CD14-positive monocyte (primary cell): ENCODE results near the gene PRC1. TPM values are rescaled to one million over a fixed set of nuclear protein-coding genes. Genes with fewer than 3 reads are reported as not detected.
A peak's percentile ranks its signal among the peaks of the same experiment; 100 is the strongest.
"Not testable (repeated sequence)": the region's sequence is repeated elsewhere in the genome, so short reads cannot be mapped to it uniquely, and the experiment has no call there.

ENCODE experiments used
- DNase-seq, 3 donors: peaks; one replicate each; pipeline ENCODE4 v3.0.0-alpha.2; 2011 to 2022
- H2AFZ ChIP-seq: 2 replicates; pipeline ENCODE4 v1.6.0; 2012; ENCODE audit warnings: mild to moderate bottlenecking, low read depth, low read length, inconsistent platforms; ENCODE audit not compliant: insufficient read depth, poor library complexity, severe bottlenecking
- H3K27ac ChIP-seq, 2 donors: 1 replicate in 1 of 2; 2 replicates in 1 of 2; pipeline ENCODE4 v1.5.1; 2012 to 2013; ENCODE audit warnings: low read length in 2 of 2, control low read depth in 1 of 2, inconsistent platforms in 1 of 2, low read depth in 1 of 2, mild to moderate bottlenecking in 1 of 2
- H3K27me3 ChIP-seq, 2 donors: one replicate each; pipeline versions ENCODE4 v1.6.0 to v1.6.1; 2011 to 2013; ENCODE audit warnings: low read length in 2 of 2; ENCODE audit not compliant: control insufficient read depth in 2 of 2, insufficient read depth in 2 of 2
- H3K36me3 ChIP-seq, 2 donors: replicated peaks in 1 of 2; 1 replicate in 1 of 2; 2 replicates in 1 of 2; pipeline versions ENCODE4 v1.5.1 to v1.6.1; 2012 to 2013; ENCODE audit warnings: low read length in 2 of 2, control low read depth in 1 of 2, inconsistent platforms in 1 of 2, mild to moderate bottlenecking in 1 of 2; ENCODE audit not compliant: insufficient read depth in 2 of 2, control insufficient read depth in 1 of 2
- H3K4me1 ChIP-seq, 2 donors: 1 replicate in 1 of 2; 2 replicates in 1 of 2; pipeline versions ENCODE4 v1.5.1 to v1.6.1; 2012 to 2013; ENCODE audit warnings: low read length in 2 of 2, control low read depth in 1 of 2, inconsistent platforms in 1 of 2, mild to moderate bottlenecking in 1 of 2, moderate library complexity in 1 of 2; ENCODE audit not compliant: insufficient read depth in 2 of 2, control insufficient read depth in 1 of 2
- H3K4me2 ChIP-seq: replicated peaks from 2 replicates; pipeline ENCODE3; 2012; ENCODE audit warnings: low read length, moderate library complexity, mild to moderate bottlenecking; ENCODE audit not compliant: poor library complexity, severe bottlenecking; ENCODE audit errors: extremely low read depth
- H3K4me3 ChIP-seq, 3 experiments: fragments of 200-600 bp in 1 of 3; sonication (generic) in 1 of 3; replicated peaks in 1 of 3; 1 replicate in 2 of 3; 2 replicates in 1 of 3; pipeline ENCODE4 v1.5.1; 2011 to 2013; ENCODE audit warnings: low read length in 3 of 3, mild to moderate bottlenecking in 3 of 3, control low read depth in 2 of 3, low read depth in 2 of 3, inconsistent platforms in 1 of 3, moderate library complexity in 1 of 3
- H3K79me2 ChIP-seq: 2 replicates; pipeline ENCODE4 v1.6.0; 2012; ENCODE audit warnings: mild to moderate bottlenecking, control low read depth, inconsistent platforms, low read length, moderate library complexity; ENCODE audit not compliant: insufficient read depth
- H3K9ac ChIP-seq: 2 replicates; pipeline ENCODE4 v1.6.0; 2017; ENCODE audit warnings: low read length, mild to moderate bottlenecking; ENCODE audit not compliant: insufficient read depth, poor library complexity, severe bottlenecking
- H3K9me3 ChIP-seq, 2 donors: replicated peaks in 1 of 2; 1 replicate in 1 of 2; 2 replicates in 1 of 2; pipeline versions ENCODE4 v1.5.1 to v1.6.1; 2012 to 2013; ENCODE audit warnings: low read length in 2 of 2, control low read depth in 1 of 2; ENCODE audit not compliant: control insufficient read depth in 1 of 2, insufficient read depth in 1 of 2
- H4K20me1 ChIP-seq: 2 replicates; pipeline ENCODE4 v1.6.0; 2012; ENCODE audit warnings: mild to moderate bottlenecking, low read length, control low read depth, moderate library complexity; ENCODE audit not compliant: insufficient read depth
- H3K27ac Mint-ChIP-seq, 7 donors: one replicate each; pipeline ENCODE4 v1.8.0; 2020; ENCODE audit warnings: mild to moderate bottlenecking in 7 of 7, mixed read lengths in 7 of 7, moderate library complexity in 6 of 7, inconsistent platforms in 2 of 7
- H3K27me3 Mint-ChIP-seq, 3 donors: one replicate each; pipeline ENCODE4 v1.8.0; 2021 to 2022; ENCODE audit warnings: low read depth in 3 of 3, mild to moderate bottlenecking in 3 of 3, mixed read lengths in 3 of 3, moderate library complexity in 3 of 3, inconsistent platforms in 1 of 3
- H3K36me3 Mint-ChIP-seq, 2 donors: one replicate each; pipeline ENCODE4 v1.8.0; 2020; ENCODE audit warnings: mixed read lengths in 2 of 2, inconsistent platforms in 1 of 2, mild to moderate bottlenecking in 1 of 2
- H3K4me1 Mint-ChIP-seq: one replicate; pipeline ENCODE4 v1.8.0; 2020; ENCODE audit warnings: mild to moderate bottlenecking, mixed read lengths
- H3K4me3 Mint-ChIP-seq, 2 donors: one replicate each; pipeline ENCODE4 v1.8.0; 2020; ENCODE audit warnings: mild to moderate bottlenecking in 2 of 2, mixed read lengths in 2 of 2, moderate library complexity in 1 of 2
- H3K9me3 Mint-ChIP-seq, 7 donors: one replicate each; pipeline ENCODE4 v1.8.0; 2020 to 2022; ENCODE audit warnings: mixed read lengths in 7 of 7, mild to moderate bottlenecking in 6 of 7, moderate library complexity in 6 of 7, inconsistent platforms in 2 of 7
- WGBS: methylation state at CpG from one replicate; pipeline ENCODE4 v1.1.5; 2013; ENCODE audit warnings: missing lambda C conversion rate; ENCODE audit not compliant: insufficient coverage; 5-methylcytosine and 5-hydroxymethylcytosine counted together
- intact Hi-C, 2 donors: fragments of 100-400 bp; cut with micrococcal nuclease; formaldehyde crosslinking; loops; one replicate each; pipeline versions ENCODE4 v1.15.0 to v1.15.1; 2023
- polyA plus RNA-seq, 3 donors: library from polyadenylated mRNA; depleted of rRNA in 1 of 3; unstranded in 2 of 3; stranded (reverse) in 1 of 3; fragments of 300-500 nt in 2 of 3; fragments of >200 nt in 1 of 3; fragmentation: Illumina TruSeq in 2 of 3; gene quantifications; 1 replicate in 2 of 3; 2 replicates in 1 of 3; pipeline ENCODE4 v1.2.3, GENCODE V29; 2012 to 2021
- TF ChIP-seq, protein P1 (sequence below): fragments of 200-600 bp; IDR thresholded peaks from one replicate; pipeline ENCODE4 v1.8.0; 2022; ENCODE audit warnings: antibody characterized with exemption, mild to moderate bottlenecking

Gene PRC1
- polyA plus RNA-seq, 3 donors, result 1.6 to 6.9 (median 2.0) TPM

DNA sequence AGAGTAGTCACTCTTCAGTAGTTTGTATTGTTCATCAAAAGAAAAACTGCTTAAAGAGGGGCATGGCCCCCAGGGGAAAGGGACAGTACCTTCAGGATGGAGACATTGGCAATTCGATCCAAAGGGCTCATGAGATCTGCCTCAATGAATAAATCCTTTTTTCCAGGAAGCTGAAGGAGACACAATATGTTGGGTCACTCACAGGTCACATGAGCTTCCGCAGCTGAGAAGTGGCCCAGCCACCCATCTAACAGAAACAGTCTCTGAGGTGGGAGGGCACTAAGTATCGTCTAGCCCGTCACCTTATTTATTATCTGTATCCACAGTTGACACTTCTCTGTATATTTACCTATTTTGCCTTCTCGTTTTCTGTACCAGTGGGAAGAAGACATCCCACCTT is 23.4 kb upstream of the PRC1 start:
- Histone ChIP-seq H3K9me3 (no peaks in the 10 kb centered on the region), H3K27ac (peak overlapping the region in 1 of 2 donors; percentile 6), H3K27me3 (no peaks in the 10 kb centered on the region), H3K4me1 (peaks cover 19 to 22% of the 10 kb centered on the region in 2 donors), H3K4me2 (no peak overlapping the region), H2AFZ (no peak overlapping the region), H3K4me3 (no peak overlapping the region), H3K9ac (no peak overlapping the region), H3K36me3 (peaks cover 34 to 52% of the 10 kb centered on the region in 2 donors), H3K79me2 (peaks cover 53% of the 10 kb centered on the region), H4K20me1 (peaks cover 11% of the 10 kb centered on the region)
- DNase-seq, result no peak
- Mint-ChIP-seq H3K9me3 (no peaks in the 10 kb centered on the region), H3K36me3 (peaks cover 39 to 46% of the 10 kb centered on the region in 2 donors), H3K27me3 (no peaks in the 10 kb centered on the region), H3K4me3 (no peak overlapping the region), H3K4me1 (peaks cover 32% of the 10 kb centered on the region), H3K27ac (peak overlapping the region in 3 of 7 donors; percentile 20 to 37 (median 33))
- 80% methylated on average over 3 of the region's 5 CpGs for WGBS
- TF ChIP-seq, protein P1, sequence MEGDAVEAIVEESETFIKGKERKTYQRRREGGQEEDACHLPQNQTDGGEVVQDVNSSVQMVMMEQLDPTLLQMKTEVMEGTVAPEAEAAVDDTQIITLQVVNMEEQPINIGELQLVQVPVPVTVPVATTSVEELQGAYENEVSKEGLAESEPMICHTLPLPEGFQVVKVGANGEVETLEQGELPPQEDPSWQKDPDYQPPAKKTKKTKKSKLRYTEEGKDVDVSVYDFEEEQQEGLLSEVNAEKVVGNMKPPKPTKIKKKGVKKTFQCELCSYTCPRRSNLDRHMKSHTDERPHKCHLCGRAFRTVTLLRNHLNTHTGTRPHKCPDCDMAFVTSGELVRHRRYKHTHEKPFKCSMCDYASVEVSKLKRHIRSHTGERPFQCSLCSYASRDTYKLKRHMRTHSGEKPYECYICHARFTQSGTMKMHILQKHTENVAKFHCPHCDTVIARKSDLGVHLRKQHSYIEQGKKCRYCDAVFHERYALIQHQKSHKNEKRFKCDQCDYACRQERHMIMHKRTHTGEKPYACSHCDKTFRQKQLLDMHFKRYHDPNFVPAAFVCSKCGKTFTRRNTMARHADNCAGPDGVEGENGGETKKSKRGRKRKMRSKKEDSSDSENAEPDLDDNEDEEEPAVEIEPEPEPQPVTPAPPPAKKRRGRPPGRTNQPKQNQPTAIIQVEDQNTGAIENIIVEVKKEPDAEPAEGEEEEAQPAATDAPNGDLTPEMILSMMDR, result no peak
- intact Hi-C loops, result no loop called here

DNA sequence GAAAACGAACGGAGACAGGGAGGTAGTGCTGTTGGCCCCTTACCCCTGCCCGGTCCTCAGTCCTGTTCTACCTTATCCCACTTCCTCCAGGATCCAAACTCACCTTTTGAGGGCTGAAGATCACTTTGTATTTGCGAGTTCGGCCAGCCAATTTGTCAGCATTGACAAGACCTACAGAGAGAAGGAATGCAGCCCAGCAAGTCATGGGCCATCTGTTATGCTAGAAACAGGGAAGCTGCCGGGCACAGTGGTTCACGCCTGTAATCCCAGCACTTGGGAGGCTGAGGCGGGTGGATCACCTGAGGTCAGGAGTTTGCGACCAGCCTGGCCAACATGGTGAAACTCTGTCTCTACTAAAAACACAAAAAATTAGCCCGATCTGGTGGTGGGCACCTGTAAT is 19.4 kb upstream of the PRC1 start:
- H3K36me3 ChIP-seq, result peaks cover 69 to 85% of the 10 kb centered on the region in 2 donors
- H3K4me1 ChIP-seq, DNase-seq, H3K27me3 ChIP-seq, H3K4me1 Mint-ChIP-seq, intact Hi-C loops, H3K4me3 ChIP-seq, H3K9me3 ChIP-seq, H2AFZ ChIP-seq, H3K4me2 ChIP-seq, H3K4me3 Mint-ChIP-seq, H3K9me3 Mint-ChIP-seq, H3K9ac ChIP-seq, H3K27ac ChIP-seq, H3K27me3 Mint-ChIP-seq: not testable (repeated sequence)
- peaks cover 11% of the 10 kb centered on the region for H4K20me1 ChIP-seq
- Mint-ChIP-seq H3K36me3 (peaks cover 71 to 74% of the 10 kb centered on the region in 2 donors), H3K27ac (peak overlapping the region in 1 of 7 donors; percentile 50)
- peaks cover 18% of the 10 kb centered on the region for H3K79me2 ChIP-seq
- 95% methylated on average over 6 of the region's 10 CpGs for WGBS
